Measurements from ENCODE around the gene ARL6IP4. TPM values are rescaled to one million over a fixed set of nuclear protein-coding genes. Genes with fewer than 3 reads are reported as not detected.

The ARL6IP4 gene
- total RNA-seq, 4 donors from 2014 or later, result 197 to 338 (median 251) TPM

- Histone ChIP-seq H3K9me3 (no peaks in the 10 kb centered on the region), H3K27ac (no peak overlapping the region), H3K4me1 (peaks cover 0 to 35% (median 12%) of the 10 kb centered on the region in 4 donors), H3K27me3 (no peaks in the 10 kb centered on the region), H3K36me3 (no peaks in the 10 kb centered on the region), H3K4me3 (no peak overlapping the region)
- TF ChIP-seq EP300 (IDR thresholded peaks at IDR 0.05) (no peak), POLR2A (IDR thresholded peaks at IDR 0.05) (no peak)
- TF ChIP-seq, protein P1, sequence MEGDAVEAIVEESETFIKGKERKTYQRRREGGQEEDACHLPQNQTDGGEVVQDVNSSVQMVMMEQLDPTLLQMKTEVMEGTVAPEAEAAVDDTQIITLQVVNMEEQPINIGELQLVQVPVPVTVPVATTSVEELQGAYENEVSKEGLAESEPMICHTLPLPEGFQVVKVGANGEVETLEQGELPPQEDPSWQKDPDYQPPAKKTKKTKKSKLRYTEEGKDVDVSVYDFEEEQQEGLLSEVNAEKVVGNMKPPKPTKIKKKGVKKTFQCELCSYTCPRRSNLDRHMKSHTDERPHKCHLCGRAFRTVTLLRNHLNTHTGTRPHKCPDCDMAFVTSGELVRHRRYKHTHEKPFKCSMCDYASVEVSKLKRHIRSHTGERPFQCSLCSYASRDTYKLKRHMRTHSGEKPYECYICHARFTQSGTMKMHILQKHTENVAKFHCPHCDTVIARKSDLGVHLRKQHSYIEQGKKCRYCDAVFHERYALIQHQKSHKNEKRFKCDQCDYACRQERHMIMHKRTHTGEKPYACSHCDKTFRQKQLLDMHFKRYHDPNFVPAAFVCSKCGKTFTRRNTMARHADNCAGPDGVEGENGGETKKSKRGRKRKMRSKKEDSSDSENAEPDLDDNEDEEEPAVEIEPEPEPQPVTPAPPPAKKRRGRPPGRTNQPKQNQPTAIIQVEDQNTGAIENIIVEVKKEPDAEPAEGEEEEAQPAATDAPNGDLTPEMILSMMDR (IDR thresholded peaks at IDR 0.05), result no peak
- 80 to 85% methylated on average over 2 of the region's 2 CpGs for WGBS, 2 donors
- DNase-seq (ENCODE audit: low spot score in 2 of 2), result no peak
Observed at GRCh38 chr12:122968104-122968503, 12.4 kb upstream of the ARL6IP4 start.

- Histone ChIP-seq H3K4me3 (no peak overlapping the region), H3K27ac (no peak overlapping the region), H3K27me3 (no peaks in the 10 kb centered on the region), H3K9me3 (no peaks in the 10 kb centered on the region), H3K36me3 (no peaks in the 10 kb centered on the region), H3K4me1 (peaks cover 0 to 30% (median 15%) of the 10 kb centered on the region in 4 donors)
- TF ChIP-seq POLR2A (IDR thresholded peaks at IDR 0.05), result no peak
- TF ChIP-seq, protein P1 (IDR thresholded peaks at IDR 0.05), result no peak
- DNase-seq (ENCODE audit: low spot score in 2 of 2), result no peak
- WGBS, 2 donors, result 28% methylated on average over 4 of the region's 4 CpGs
Observed at GRCh38 chr12:122969676-122970075, 10.8 kb upstream of the ARL6IP4 start.

GRCh38 chr12:122974274-122974891 lies 6.1 kb upstream of the ARL6IP4 start:
- peak overlapping the region; percentile 87 to 97 (median 90) for H3K4me3 ChIP-seq
- 0% methylated on average over 31 to 32 of the region's 32 CpGs for WGBS, 2 donors
- peaks cover 0 to 48% (median 24%) of the 10 kb centered on the region in 4 donors for H3K4me1 ChIP-seq
- H3K27me3 ChIP-seq, result no peaks in the 10 kb centered on the region
- peak; percentile 97 to 99 for DNase-seq (ENCODE audit: low spot score in 2 of 2)
- peaks cover 0 to 27% (median 0%) of the 10 kb centered on the region in 3 donors for H3K36me3 ChIP-seq
- no peaks in the 10 kb centered on the region for H3K9me3 ChIP-seq
- peak in 1 of 2 donors; percentile 78 for TF ChIP-seq EP300 (IDR thresholded peaks at IDR 0.05)
- TF ChIP-seq, protein P1 (IDR thresholded peaks at IDR 0.05), result no peak
- peak overlapping the region; percentile 93 to 98 (median 97) for H3K27ac ChIP-seq

DNA sequence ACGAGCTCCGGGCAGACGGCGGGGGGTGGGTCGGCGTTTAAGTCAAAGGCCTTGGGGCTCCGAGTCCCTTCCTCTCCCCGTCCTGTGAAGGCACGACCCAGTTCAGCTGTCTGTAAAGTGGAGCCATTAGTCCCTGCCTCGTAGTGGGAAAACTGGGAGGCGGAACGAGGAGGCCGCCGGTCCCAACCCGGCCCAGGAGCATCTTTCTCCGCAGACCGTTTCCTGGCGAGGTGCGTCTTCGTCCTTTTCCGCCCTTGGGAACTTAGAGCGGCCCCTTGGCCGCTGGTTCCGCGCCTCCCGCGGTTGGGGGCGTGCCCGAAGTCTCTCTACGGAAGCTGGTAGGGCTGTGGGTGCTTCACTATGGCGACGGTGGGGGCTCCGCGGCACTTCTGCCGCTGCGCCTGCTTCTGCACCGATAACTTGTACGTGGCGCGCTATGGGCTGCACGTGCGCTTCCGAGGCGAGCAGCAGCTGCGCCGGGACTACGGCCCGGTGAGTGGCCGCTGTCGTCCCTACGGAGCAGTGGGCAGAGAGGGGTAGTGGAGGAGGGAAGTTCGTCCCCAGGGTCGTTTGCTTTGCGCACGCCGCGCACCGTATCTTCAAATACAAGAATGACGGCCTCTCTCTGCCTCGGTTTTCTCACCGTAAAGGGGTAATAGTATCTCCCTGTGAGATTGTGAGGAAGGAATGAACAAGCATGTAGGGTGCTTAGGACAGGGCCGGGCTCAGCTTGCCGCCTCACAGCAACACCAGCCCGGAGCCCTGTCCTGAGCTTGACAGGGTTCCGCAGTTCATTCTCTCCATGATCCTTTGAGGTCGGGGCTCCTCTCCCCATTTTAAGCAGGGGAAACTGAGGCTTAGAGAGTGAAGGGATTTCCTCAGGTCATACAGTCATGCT lies 5.3 kb upstream of the ARL6IP4 start, which contains the start of gene OGFOD2:
OGFOD2 (plus strand) TSS at position 353 of the 898 bp plus-strand sequence; CDS start at position 361, 8 bp downstream.
- TF ChIP-seq POLR2A (IDR thresholded peaks at IDR 0.05), result peak in 1 of 2 donors; percentile 29
- TF ChIP-seq EP300 (IDR thresholded peaks at IDR 0.05), result peak in 1 of 2 donors; percentile 62
- TF ChIP-seq, protein P1 (IDR thresholded peaks at IDR 0.05), result peak in 1 of 5 experiments; percentile 35
- Histone ChIP-seq H3K36me3 (peaks cover 0 to 27% (median 0%) of the 10 kb centered on the region in 3 donors), H3K4me1 (peaks cover 0 to 55% (median 31%) of the 10 kb centered on the region in 4 donors), H3K9me3 (no peaks in the 10 kb centered on the region), H3K27me3 (no peaks in the 10 kb centered on the region), H3K27ac (peak within 1 kb of the TSS; percentile 93 to 98 (median 97)), H3K4me3 (peak within 1 kb of the TSS; percentile 87 to 97 (median 90))
- 0% methylated on average over 50 to 53 of the region's 66 CpGs for WGBS, 2 donors
- peak; percentile 81 to 91 for DNase-seq (ENCODE audit: low spot score in 2 of 2)
